Superior temporal gyrus (tissue), 1 donor: ENCODE data around the gene TENT5C.

Experiments
- DNase-seq: peaks from one replicate; pipeline ENCODE4 v3.0.0-alpha.2; 2016; ENCODE audit errors: extremely low spot score

Gene TENT5C

GRCh38 chr1:117613249-117613968 is 7.6 kb downstream of the TENT5C start:
- no peak for DNase-seq

- DNase-seq: no peak
Observed at GRCh38 chr1:117613969-117614729, 8.3 kb downstream of the TENT5C start.

- DNase-seq: no peak
Observed at GRCh38 chr1:117615474-117615873, 9.6 kb downstream of the TENT5C start.

GRCh38 chr1:117616356-117616755 is 10.5 kb downstream of the TENT5C start:
- DNase-seq: no peak

- DNase-seq: no peak
Observed at GRCh38 chr1:117616967-117617366, 11.1 kb downstream of the TENT5C start.

- DNase-seq: no peak
Observed at GRCh38 chr1:117618450-117619122, 12.7 kb downstream of the TENT5C start.

GRCh38 chr1:117620440-117620839 is 14.6 kb downstream of the TENT5C start:
- no peak for DNase-seq

- no peak for DNase-seq
Observed at GRCh38 chr1:117621316-117621715, 15.5 kb downstream of the TENT5C start.

GRCh38 chr1:117622726-117623125 is 16.9 kb downstream of the TENT5C start:
- DNase-seq: no peak

- no peak for DNase-seq
Observed at GRCh38 chr1:117623141-117623540, 17.3 kb downstream of the TENT5C start.

- DNase-seq: no peak
Observed at GRCh38 chr1:117623698-117624097, 17.9 kb downstream of the TENT5C start.

- DNase-seq: no peak
Observed at GRCh38 chr1:117627546-117628130, 21.8 kb downstream of the TENT5C start.

- no peak for DNase-seq
Observed at GRCh38 chr1:117628343-117628742, 22.5 kb downstream of the TENT5C start.

- no peak for DNase-seq
Observed at GRCh38 chr1:117629625-117630422, 24.0 kb downstream of the TENT5C start.

GRCh38 chr1:117630423-117630998 is 24.7 kb downstream of the TENT5C start:
- DNase-seq: no peak

- DNase-seq: no peak
Observed at GRCh38 chr1:117631359-117632160, 25.7 kb downstream of the TENT5C start.

GRCh38 chr1:117632269-117633067 is 26.6 kb downstream of the TENT5C start:
- DNase-seq: no peak

- no peak for DNase-seq
Observed at GRCh38 chr1:117633068-117633345, 27.2 kb downstream of the TENT5C start.

GRCh38 chr1:117633423-117633822 is 27.6 kb downstream of the TENT5C start:
- no peak for DNase-seq

GRCh38 chr1:117633936-117634335 is 28.1 kb downstream of the TENT5C start:
- DNase-seq: no peak
